ENCODE results near the gene ARHGAP33.

ARHGAP33 gene

GRCh38 chr19:35738887-35739229 lies 36.5 kb upstream of the ARHGAP33 start:
- no peak overlapping the region for H3K4me3 ChIP-seq (ENCODE audit: low read depth, low read length)
- H3K9me3 ChIP-seq, result no peaks in the 10 kb centered on the region
- peaks cover 40% of the 10 kb centered on the region for H3K36me3 ChIP-seq
- no peak for DNase-seq
- no peaks in the 10 kb centered on the region for H3K4me1 ChIP-seq
- TF ChIP-seq CTCF (IDR thresholded peaks at IDR 0.05; ENCODE audit: low read depth, low read length), result no peak
- H3K27me3 ChIP-seq, result no peaks in the 10 kb centered on the region

- no peak for DNase-seq
- Histone ChIP-seq H3K9me3 (no peaks in the 10 kb centered on the region), H3K4me1 (peaks cover 3% of the 10 kb centered on the region; the same call in 1 of the 2 replicates), H3K36me3 (peaks cover 33% of the 10 kb centered on the region), H3K27me3 (no peaks in the 10 kb centered on the region), H3K4me3 (ENCODE audit: low read depth, low read length) (peak overlapping the region; percentile 80)
- TF ChIP-seq CTCF (IDR thresholded peaks at IDR 0.05; ENCODE audit: low read depth, low read length), result no peak
Observed at GRCh38 chr19:35739275-35740107, 35.9 kb upstream of the ARHGAP33 start.

GRCh38 chr19:35740108-35740422 lies 35.3 kb upstream of the ARHGAP33 start:
- H3K4me3 ChIP-seq (ENCODE audit: low read depth, low read length), result peak overlapping the region; percentile 80
- peaks cover 29% of the 10 kb centered on the region for H3K36me3 ChIP-seq
- H3K4me1 ChIP-seq, result peaks cover 3% of the 10 kb centered on the region; the same call in 1 of the 2 replicates
- no peak for DNase-seq
- no peak for TF ChIP-seq CTCF (IDR thresholded peaks at IDR 0.05; ENCODE audit: low read depth, low read length)
- no peaks in the 10 kb centered on the region for H3K27me3 ChIP-seq
- H3K9me3 ChIP-seq, result no peaks in the 10 kb centered on the region

GRCh38 chr19:35740423-35741202 lies 34.8 kb upstream of the ARHGAP33 start:
- TF ChIP-seq CTCF (IDR thresholded peaks at IDR 0.05; ENCODE audit: low read depth, low read length), result no peak
- peaks cover 25% of the 10 kb centered on the region for H3K36me3 ChIP-seq

GRCh38 chr19:35741203-35741515 lies 34.2 kb upstream of the ARHGAP33 start:
- peaks cover 3% of the 10 kb centered on the region; the same call in 1 of the 2 replicates for H3K4me1 ChIP-seq
- H3K36me3 ChIP-seq, result peaks cover 21% of the 10 kb centered on the region
- peak; percentile 39 for TF ChIP-seq CTCF (IDR thresholded peaks at IDR 0.05; ENCODE audit: low read depth, low read length)
- DNase-seq, result no peak
- H3K27me3 ChIP-seq, result no peaks in the 10 kb centered on the region
- H3K4me3 ChIP-seq (ENCODE audit: low read depth, low read length), result peak overlapping the region; percentile 80
- H3K9me3 ChIP-seq, result no peaks in the 10 kb centered on the region

More at GRCh38 chr19:35740423-35741202, 34.8 kb upstream of the ARHGAP33 start:
- DNase-seq, result peak; percentile 99
- H3K27me3 ChIP-seq, result no peaks in the 10 kb centered on the region
- no peaks in the 10 kb centered on the region for H3K9me3 ChIP-seq
- H3K4me3 ChIP-seq (ENCODE audit: low read depth, low read length), result peak overlapping the region; percentile 80
- peaks cover 3% of the 10 kb centered on the region; the same call in 1 of the 2 replicates for H3K4me1 ChIP-seq

All from BE2C (cell line).